PFSK-1 (cell line): ENCODE data around the gene BCL7C.

Source experiments
- FOXP2 ChIP-seq: optimal IDR thresholded peaks from 2 replicates; pipeline ENCODE3; 2011; ENCODE audit warnings: borderline replicate concordance, control low read depth, inconsistent platforms; ENCODE audit not compliant: insufficient read depth; ENCODE audit errors: extremely low read length, extremely low read depth
- POLR2AphosphoS5 ChIP-seq: IDR thresholded peaks from 2 replicates; pipeline ENCODE4 v1.6.1; 2012; ENCODE audit warnings: low read depth, mild to moderate bottlenecking, control low read depth, low read length, moderate library complexity
- SIN3A ChIP-seq: IDR thresholded peaks from 2 replicates; pipeline ENCODE4 v1.6.1; 2012; ENCODE audit warnings: mild to moderate bottlenecking, low read length, moderate library complexity, borderline replicate concordance; ENCODE audit not compliant: insufficient read depth
- TAF1 ChIP-seq: IDR thresholded peaks from 2 replicates; pipeline ENCODE4 v1.6.1; 2012; ENCODE audit warnings: low read length, control low read depth, borderline replicate concordance; ENCODE audit not compliant: insufficient read depth
- TF ChIP-seq, protein P1 (sequence below), 2 experiments: IDR thresholded peaks; 2 replicates each; pipeline versions ENCODE4 v1.6.1 to v1.8.0; 2011 to 2012; ENCODE audit warnings: low read depth in 2 of 2, low read length in 2 of 2, control low read depth in 1 of 2, inconsistent platforms in 1 of 2, mild to moderate bottlenecking in 1 of 2, moderate library complexity in 1 of 2; ENCODE audit not compliant: insufficient read depth in 1 of 2

The BCL7C gene

DNA sequence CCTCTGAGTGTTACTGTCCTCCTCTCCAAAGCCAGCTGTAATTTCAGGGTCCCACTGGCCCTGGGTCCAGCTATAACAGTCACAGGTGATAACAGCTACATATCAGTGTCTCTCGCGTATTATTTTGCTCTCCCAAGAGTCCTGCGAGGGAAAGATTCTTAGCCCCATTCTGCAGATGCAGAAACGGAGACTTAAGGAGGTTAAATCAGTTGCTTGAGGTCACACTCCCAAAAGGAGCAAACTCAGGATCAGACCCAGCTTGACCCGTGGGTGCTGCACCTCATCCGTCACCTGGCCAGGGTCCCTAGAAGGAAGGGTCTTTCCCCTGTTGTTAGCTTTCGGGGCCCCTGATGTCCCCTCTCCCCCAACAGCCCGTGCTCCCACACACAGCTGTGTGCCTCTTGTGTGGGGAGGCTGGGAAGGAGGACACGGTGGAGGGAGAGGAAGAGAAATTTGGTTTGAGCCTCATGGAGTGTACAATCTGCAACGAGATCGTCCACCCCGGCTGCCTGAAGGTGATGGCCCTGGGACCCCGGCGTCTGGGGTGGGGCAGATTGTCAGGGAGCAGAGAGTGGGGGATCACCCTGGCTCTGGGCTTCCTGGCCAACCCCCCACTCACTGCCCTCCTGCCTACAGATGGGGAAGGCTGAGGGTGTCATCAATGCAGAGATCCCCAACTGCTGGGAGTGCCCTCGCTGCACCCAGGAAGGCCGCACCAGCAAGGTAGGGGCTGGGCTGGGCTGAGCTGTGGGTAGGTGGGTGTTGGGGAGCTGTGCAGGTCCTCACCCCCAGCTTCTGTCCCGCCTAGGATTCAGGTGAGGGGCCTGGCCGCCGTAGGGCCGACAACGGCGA lies 33.3 kb upstream of the BCL7C start:
- TF ChIP-seq SIN3A (no peak), FOXP2 (no peak), TAF1 (no peak), POLR2AphosphoS5 (no peak)
- TF ChIP-seq, protein P1, sequence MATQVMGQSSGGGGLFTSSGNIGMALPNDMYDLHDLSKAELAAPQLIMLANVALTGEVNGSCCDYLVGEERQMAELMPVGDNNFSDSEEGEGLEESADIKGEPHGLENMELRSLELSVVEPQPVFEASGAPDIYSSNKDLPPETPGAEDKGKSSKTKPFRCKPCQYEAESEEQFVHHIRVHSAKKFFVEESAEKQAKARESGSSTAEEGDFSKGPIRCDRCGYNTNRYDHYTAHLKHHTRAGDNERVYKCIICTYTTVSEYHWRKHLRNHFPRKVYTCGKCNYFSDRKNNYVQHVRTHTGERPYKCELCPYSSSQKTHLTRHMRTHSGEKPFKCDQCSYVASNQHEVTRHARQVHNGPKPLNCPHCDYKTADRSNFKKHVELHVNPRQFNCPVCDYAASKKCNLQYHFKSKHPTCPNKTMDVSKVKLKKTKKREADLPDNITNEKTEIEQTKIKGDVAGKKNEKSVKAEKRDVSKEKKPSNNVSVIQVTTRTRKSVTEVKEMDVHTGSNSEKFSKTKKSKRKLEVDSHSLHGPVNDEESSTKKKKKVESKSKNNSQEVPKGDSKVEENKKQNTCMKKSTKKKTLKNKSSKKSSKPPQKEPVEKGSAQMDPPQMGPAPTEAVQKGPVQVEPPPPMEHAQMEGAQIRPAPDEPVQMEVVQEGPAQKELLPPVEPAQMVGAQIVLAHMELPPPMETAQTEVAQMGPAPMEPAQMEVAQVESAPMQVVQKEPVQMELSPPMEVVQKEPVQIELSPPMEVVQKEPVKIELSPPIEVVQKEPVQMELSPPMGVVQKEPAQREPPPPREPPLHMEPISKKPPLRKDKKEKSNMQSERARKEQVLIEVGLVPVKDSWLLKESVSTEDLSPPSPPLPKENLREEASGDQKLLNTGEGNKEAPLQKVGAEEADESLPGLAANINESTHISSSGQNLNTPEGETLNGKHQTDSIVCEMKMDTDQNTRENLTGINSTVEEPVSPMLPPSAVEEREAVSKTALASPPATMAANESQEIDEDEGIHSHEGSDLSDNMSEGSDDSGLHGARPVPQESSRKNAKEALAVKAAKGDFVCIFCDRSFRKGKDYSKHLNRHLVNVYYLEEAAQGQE (IDR thresholded peaks at IDR 0.05; ENCODE audit: insufficient read depth in 1 of 2, low read depth in 2 of 2, low read length in 2 of 2): no peak

DNA sequence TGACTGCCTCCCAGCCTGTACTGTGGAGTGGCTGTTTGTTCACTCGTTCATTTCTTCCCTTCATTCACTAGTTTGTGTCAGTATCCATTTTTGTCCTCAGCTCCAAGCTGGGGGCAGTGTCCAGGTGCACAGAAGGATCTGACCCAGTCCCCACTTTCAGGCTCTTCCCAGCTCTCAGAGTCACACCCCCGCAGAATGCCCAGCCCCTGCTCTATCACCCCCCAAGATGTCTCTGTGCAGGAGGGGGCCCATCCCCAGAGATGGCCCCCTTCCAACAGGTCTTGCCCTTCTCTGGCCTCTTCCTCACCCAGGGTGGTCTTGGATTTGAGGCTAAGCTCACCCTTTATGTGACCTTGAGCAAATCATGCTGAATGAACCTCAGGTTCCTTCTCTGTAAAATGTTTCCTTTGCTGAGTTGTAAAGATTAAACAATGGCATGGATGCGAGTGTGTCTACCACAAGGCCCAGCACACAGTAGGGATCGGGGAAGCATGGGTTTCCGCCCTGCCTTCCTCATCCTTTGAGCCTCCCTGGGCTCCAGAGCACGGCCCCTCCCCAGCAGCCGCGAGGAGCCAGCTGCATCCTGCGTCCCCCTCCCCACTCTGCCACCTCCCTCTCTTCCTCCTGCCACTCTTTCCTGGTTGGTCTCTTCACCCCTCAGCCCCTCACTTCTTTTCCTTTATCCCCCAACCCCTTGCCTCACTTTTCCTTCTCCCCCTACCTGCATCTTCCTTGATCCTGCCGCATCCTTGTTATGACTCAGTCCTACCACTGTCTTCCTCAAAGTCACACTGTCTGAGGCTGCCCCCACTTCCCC lies 32.3 kb upstream of the BCL7C start:
- no peak for TF ChIP-seq FOXP2
- TF ChIP-seq TAF1: no peak
- TF ChIP-seq POLR2AphosphoS5: no peak

DNA sequence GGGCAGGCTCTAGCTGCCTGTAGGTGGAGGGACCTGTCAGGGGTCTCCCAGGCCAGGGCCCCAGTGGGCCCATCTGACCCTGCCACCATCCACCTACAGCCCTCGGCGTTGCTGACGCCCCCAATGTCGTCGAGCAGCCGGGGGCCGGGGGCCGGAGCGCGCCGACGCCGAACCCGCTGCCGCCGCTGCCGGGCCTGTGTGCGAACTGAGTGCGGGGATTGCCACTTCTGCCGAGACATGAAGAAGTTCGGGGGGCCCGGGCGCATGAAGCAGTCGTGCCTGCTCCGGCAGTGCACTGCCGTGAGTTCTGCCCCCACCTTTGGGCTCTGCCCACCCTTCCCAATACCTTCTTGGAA lies 31.7 kb upstream of the BCL7C start:
- TF ChIP-seq, protein P1 (IDR thresholded peaks at IDR 0.05; ENCODE audit: insufficient read depth in 1 of 2, low read depth in 2 of 2, low read length in 2 of 2): no peak
- no peak for TF ChIP-seq POLR2AphosphoS5
- TF ChIP-seq FOXP2: no peak
- no peak for TF ChIP-seq TAF1
- TF ChIP-seq SIN3A: no peak

DNA sequence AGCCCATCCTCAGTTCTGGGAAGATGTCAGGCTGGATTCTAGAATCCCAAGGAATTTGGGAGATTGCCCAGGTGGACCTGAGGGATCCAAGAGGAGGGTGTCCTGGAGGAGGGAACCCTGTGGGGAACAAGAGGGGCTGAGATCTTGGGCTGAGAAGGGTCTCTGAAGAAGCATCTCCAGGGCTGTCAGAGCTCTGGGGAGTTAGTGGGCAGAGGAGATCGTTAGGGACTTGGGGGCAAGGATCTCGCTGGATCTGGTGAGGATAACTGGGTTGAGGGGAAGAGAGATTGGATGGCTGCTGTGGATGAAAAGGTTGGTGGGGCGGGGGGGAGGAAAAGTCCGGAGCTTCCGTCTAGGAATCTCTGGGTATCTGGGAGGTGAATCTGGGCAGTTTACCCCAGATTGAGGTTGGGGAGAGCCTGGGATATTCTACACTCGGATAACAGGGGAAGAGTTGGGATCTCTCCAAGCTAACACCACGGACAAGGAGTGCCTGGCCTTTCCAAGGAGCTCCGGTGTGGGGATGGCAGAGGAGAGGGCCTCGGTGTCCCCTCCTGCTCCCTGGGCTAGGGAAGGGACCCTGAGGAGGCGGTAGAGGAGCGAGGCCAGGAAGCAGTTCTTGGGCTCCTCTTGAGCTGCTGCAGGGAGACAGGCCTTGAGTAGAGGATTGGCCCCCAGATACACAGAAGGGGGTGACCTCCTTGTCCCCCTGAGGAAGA lies 31.2 kb upstream of the BCL7C start:
- TF ChIP-seq, protein P1 (IDR thresholded peaks at IDR 0.05; ENCODE audit: insufficient read depth in 1 of 2, low read depth in 2 of 2, low read length in 2 of 2): no peak

DNA sequence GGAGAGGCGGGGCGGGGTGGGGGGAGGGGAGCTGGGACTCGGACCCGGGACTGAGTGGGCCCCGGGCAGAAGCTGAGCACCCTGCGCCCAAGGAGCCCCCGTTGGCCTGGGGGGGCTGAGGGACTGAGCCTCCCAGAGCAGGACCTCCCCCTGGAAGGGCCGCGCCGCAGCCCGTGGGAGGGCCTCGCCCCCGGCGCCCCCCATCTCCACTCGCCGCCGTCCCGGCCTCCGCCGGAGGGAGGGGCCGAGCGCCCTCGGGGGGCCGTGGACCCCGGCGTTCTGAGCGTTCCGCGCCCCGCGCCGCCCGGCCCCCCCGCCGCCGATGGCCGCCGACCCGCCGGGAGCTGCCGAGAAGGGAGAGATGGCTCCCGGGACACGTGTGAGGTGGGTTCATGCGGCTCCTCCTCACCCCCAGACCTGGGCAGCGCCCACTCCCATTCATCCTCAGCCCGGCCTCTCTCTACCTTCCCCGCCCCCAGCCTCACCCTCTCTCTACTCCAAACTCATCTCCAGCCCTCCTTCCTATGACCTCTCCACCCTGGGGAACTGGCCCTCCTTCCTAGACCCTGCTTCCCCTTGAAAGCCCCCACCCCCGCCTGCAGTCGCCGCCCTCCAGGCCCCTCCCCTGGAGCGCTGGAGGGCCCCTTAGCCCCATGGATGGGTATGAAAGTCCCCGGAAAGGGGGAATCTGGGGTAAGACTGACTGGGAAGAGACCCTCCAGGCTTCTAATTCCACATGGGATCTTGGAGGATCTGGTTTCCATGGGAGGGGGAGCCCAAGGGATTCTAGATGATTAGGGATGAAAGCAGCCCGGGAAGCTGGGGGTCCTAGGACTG lies 30.4 kb upstream of the BCL7C start:
- TF ChIP-seq FOXP2 (no peak), TAF1 (no peak)
- TF ChIP-seq, protein P1 (IDR thresholded peaks at IDR 0.05; ENCODE audit: insufficient read depth in 1 of 2, low read depth in 2 of 2, low read length in 2 of 2): no peak
